Activated naive CD4-positive, alpha-beta T cell treated with anti-CD3 and anti-CD28 coated beads for 36 hours (primary cell): ENCODE measurements around the gene PTPRN2. TPM values are rescaled to one million over a fixed set of nuclear protein-coding genes. Genes with fewer than 3 reads are reported as not detected.

Experiments
- CTCF ChIA-PET: fragments of 350-600 bp; sonication (Branson Sonifier 250); formaldehyde crosslinking; loops from one replicate; lab custom pipeline; 2021; ENCODE audit warnings: antibody characterized with exemption; lab: Charles Lee
- DNase-seq: peaks from one replicate; pipeline ENCODE4 v3.0.0-alpha.2; 2020
- H3K27ac Mint-ChIP-seq: one replicate; pipeline ENCODE4 v1.8.0; 2021; ENCODE audit warnings: mild to moderate bottlenecking, mixed read lengths
- H3K27me3 Mint-ChIP-seq: one replicate; pipeline ENCODE4 v1.8.0; 2021; ENCODE audit warnings: low read depth, mixed read lengths
- H3K36me3 Mint-ChIP-seq: one replicate; pipeline ENCODE4 v1.8.0; 2021; ENCODE audit warnings: low read depth, mixed read lengths
- H3K4me1 Mint-ChIP-seq: one replicate; pipeline ENCODE4 v1.8.0; 2021; ENCODE audit warnings: low read depth, mixed read lengths
- H3K4me3 Mint-ChIP-seq: one replicate; pipeline ENCODE4 v1.8.0; 2021; ENCODE audit warnings: mild to moderate bottlenecking, moderate library complexity, mixed read lengths
- H3K9me3 Mint-ChIP-seq: one replicate; pipeline ENCODE4 v1.8.0; 2021; ENCODE audit warnings: mixed read lengths
- intact Hi-C: fragments of 100-400 bp; cut with micrococcal nuclease; formaldehyde crosslinking; loops from one replicate; pipeline ENCODE4 v1.15.1; 2023
- total RNA-seq, 2 experiments: library from RNA; stranded (reverse); gene quantifications; one replicate each; pipeline ENCODE4 v1.2.3, GENCODE V29; 2021

The PTPRN2 gene
- total RNA-seq, 2 experiments from 2014 or later, result 0.54 to 0.62 TPM

DNA sequence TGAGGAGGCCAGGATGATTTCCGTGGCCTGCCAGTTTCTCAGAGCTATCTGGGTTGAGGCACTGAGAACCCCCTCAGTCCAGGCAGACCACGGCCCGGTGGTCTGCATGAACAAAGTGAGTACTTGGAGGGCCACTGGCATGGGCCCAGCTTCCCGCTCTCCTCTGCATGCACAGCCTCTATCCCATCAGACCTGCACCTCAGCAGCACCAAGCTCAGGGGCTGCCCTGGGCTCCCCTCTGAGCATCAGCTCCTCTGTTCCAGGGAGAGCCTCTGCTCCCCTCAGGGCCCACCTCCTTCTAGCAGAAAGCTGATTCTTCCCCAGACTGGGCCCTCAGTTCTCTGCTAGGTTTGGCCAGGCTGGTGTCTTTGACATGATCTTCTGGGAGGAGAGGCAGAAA lies 780.9 kb downstream of the PTPRN2 start:
- CTCF ChIA-PET, result no interaction called here
- Mint-ChIP-seq H3K27me3 (no peaks in the 10 kb centered on the region), H3K36me3 (no peaks in the 10 kb centered on the region)

DNA sequence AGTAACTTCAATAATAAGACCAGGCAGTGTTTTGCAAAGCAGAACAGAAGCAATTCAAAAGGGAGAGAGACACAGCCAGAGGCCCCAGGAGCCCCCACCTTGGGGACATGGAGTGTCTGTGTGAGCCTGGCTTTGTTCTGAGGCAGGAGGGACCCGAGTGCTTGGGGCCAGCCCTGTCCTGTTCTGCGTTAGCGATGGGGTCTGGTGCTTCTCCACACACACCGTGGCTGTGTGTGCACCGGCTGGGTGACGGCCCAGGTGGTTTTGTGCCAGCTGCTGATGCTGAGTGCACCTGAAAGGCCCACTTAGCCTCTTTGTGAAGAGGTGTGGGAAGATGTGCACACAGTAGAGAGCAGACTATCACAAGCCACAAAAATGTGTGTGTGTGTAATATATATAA lies 781.9 kb downstream of the PTPRN2 start:
- DNase-seq, result no peak
- H3K36me3 Mint-ChIP-seq, result no peaks in the 10 kb centered on the region

More for the DNA sequence above, 780.9 kb downstream of the PTPRN2 start:
- intact Hi-C loops, result no loop called here
- no peak for DNase-seq
- no peaks in the 10 kb centered on the region for H3K9me3 Mint-ChIP-seq
- no peak overlapping the region for H3K4me3 Mint-ChIP-seq
- no peak overlapping the region for H3K27ac Mint-ChIP-seq
- no peaks in the 10 kb centered on the region for H3K4me1 Mint-ChIP-seq

DNA sequence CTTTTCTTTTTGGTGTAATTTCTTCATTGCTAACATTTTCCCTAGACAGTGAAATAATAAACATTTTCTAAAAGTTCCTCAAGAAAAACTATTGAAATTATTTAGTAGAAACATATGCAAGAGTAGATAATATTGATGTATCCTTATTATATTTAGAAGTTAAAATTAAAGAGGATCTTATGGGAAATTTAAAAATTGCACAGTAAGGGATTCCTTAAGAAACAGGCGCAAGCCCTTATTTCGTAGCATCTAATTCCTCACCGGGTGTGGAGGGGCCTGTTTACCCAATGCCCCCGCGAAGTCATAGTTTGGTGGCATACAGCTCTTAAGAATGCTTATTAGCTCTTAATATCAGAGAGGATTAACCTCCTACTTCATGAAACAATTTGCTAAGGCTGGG lies 783.7 kb downstream of the PTPRN2 start:
- Mint-ChIP-seq H3K27ac (no peak overlapping the region), H3K9me3 (no peaks in the 10 kb centered on the region), H3K36me3 (no peaks in the 10 kb centered on the region), H3K27me3 (no peaks in the 10 kb centered on the region), H3K4me3 (no peak overlapping the region), H3K4me1 (no peaks in the 10 kb centered on the region)
- CTCF ChIA-PET, result interaction anchor here (0.9 to 1.4 kb wide), 2 partner anchors 9 to 11 kb away, joined by 3 read pairs; no protein-coding TSS in a partner anchor
- intact Hi-C loops, result no loop called here
- DNase-seq, result no peak

More for the DNA sequence above, 781.9 kb downstream of the PTPRN2 start:
- Mint-ChIP-seq H3K27me3 (no peaks in the 10 kb centered on the region), H3K4me3 (no peak overlapping the region), H3K27ac (no peak overlapping the region), H3K9me3 (no peaks in the 10 kb centered on the region), H3K4me1 (no peaks in the 10 kb centered on the region)
- intact Hi-C loops, result no loop called here
- CTCF ChIA-PET, result no interaction called here

- Mint-ChIP-seq H3K4me3 (no peak overlapping the region), H3K27me3 (no peaks in the 10 kb centered on the region), H3K4me1 (no peaks in the 10 kb centered on the region), H3K27ac (no peak overlapping the region), H3K9me3 (no peaks in the 10 kb centered on the region), H3K36me3 (no peaks in the 10 kb centered on the region)
- intact Hi-C loops, result no loop called here
- CTCF ChIA-PET, result no interaction called here
- no peak for DNase-seq
Measured at GRCh38 chr7:157801971-157802675, 785.5 kb downstream of the PTPRN2 start.

DNA sequence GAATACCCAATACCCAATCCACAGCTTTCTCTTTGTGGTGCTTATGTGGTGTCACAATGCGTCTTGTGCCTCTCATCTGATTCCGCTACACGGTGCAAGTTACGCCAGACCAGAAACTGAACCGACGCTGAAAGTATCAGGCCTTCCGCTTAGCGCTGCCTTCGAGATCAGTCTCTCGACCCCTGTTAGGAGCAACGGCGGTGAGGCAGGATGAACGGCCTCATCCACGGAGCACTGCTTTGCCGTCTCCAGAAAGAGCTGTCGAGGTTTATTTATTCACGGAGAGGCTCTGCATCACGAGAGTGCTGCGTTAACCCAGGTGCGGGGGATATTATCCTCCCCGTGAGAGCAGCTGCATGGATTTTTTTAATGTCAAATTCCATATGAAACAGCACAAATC lies 786.5 kb downstream of the PTPRN2 start:
- Mint-ChIP-seq H3K27me3 (no peaks in the 10 kb centered on the region), H3K4me1 (no peaks in the 10 kb centered on the region), H3K4me3 (no peak overlapping the region), H3K9me3 (no peaks in the 10 kb centered on the region), H3K36me3 (no peaks in the 10 kb centered on the region), H3K27ac (no peak overlapping the region)
- DNase-seq, result no peak
- CTCF ChIA-PET, result interaction anchor here (0.7 kb wide), 1 partner anchor 77 kb away, joined by 3 read pairs; no protein-coding TSS in a partner anchor
- intact Hi-C loops, result no loop called here

DNA sequence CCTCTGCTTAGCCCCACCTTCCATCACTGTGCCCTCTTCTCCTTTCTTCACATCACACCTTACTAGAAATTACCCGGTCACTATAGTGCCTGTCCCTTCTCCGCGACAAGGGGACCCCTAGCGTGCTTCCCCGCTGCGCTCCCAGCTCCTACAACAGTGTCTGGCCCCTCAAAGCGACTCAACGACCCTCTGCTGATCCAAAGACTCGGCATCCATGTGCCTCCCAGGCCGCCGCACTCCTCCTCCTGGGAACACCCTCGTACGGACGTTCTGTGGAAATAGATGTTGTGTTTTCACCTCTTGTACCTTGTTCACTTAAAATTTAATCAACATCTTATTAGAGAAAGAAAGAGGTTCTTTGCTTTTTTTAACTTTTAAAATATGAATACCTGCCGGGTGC lies 787.3 kb downstream of the PTPRN2 start:
- H3K4me3 Mint-ChIP-seq, result no peak overlapping the region
- H3K27me3 Mint-ChIP-seq, result no peaks in the 10 kb centered on the region
- H3K9me3 Mint-ChIP-seq, result no peaks in the 10 kb centered on the region
- H3K27ac Mint-ChIP-seq, result no peak overlapping the region
- no peak for DNase-seq
- intact Hi-C loops, result no loop called here
- CTCF ChIA-PET, result no interaction called here
- H3K4me1 Mint-ChIP-seq, result no peaks in the 10 kb centered on the region
- no peaks in the 10 kb centered on the region for H3K36me3 Mint-ChIP-seq

- no peaks in the 10 kb centered on the region for H3K36me3 Mint-ChIP-seq
- H3K4me1 Mint-ChIP-seq, result no peaks in the 10 kb centered on the region
- no peak overlapping the region for H3K4me3 Mint-ChIP-seq
- H3K27me3 Mint-ChIP-seq, result no peaks in the 10 kb centered on the region
- H3K9me3 Mint-ChIP-seq, result no peaks in the 10 kb centered on the region
- H3K27ac Mint-ChIP-seq, result no peak overlapping the region
- CTCF ChIA-PET, result no interaction called here
- intact Hi-C loops, result no loop called here
- DNase-seq, result no peak
Measured at GRCh38 chr7:157799076-157799685, 788.4 kb downstream of the PTPRN2 start.

DNA sequence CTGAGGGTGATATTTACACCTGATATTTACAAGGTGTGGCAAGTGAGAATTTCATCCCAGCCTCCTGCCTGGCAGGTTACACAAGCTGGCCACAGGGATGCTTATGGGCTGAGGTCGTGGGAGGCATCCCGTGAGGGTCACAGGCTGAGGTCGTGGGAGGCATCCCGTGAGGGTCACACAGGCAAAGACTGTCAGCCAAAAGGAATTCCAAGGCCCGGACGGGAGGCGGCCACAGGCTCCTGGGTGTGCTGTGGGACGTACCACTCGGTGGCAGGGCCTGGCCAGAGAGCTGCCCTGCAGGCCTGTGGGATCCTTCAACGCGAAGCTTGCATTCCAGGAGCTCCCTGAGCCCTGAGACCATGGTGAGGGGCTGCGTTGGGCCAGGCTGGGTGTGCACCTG lies 790.3 kb downstream of the PTPRN2 start:
- Mint-ChIP-seq H3K4me1 (no peaks in the 10 kb centered on the region), H3K27me3 (no peaks in the 10 kb centered on the region), H3K4me3 (no peak overlapping the region), H3K27ac (no peak overlapping the region), H3K9me3 (no peaks in the 10 kb centered on the region), H3K36me3 (no peaks in the 10 kb centered on the region)
- DNase-seq, result no peak
- CTCF ChIA-PET, result no interaction called here
- intact Hi-C loops, result no loop called here

- H3K9me3 Mint-ChIP-seq, result no peaks in the 10 kb centered on the region
- DNase-seq, result no peak
Measured at GRCh38 chr7:157796846-157797245, 790.8 kb downstream of the PTPRN2 start.

GRCh38 chr7:157795643-157796042 lies 792.0 kb downstream of the PTPRN2 start:
- no peaks in the 10 kb centered on the region for H3K36me3 Mint-ChIP-seq
- no peaks in the 10 kb centered on the region for H3K9me3 Mint-ChIP-seq
- no peaks in the 10 kb centered on the region for H3K4me1 Mint-ChIP-seq
- DNase-seq, result no peak
- intact Hi-C loops, result no loop called here
- no peak overlapping the region for H3K27ac Mint-ChIP-seq
- CTCF ChIA-PET, result interaction anchor here (0.5 kb wide), 1 partner anchor 97 kb away, joined by 3 read pairs; no protein-coding TSS in a partner anchor
- no peak overlapping the region for H3K4me3 Mint-ChIP-seq
- no peaks in the 10 kb centered on the region for H3K27me3 Mint-ChIP-seq

More at GRCh38 chr7:157796846-157797245, 790.8 kb downstream of the PTPRN2 start:
- CTCF ChIA-PET, result no interaction called here
- no peaks in the 10 kb centered on the region for H3K4me1 Mint-ChIP-seq
- no peak overlapping the region for H3K4me3 Mint-ChIP-seq
- intact Hi-C loops, result no loop called here
- H3K27ac Mint-ChIP-seq, result no peak overlapping the region
- no peaks in the 10 kb centered on the region for H3K27me3 Mint-ChIP-seq
- no peaks in the 10 kb centered on the region for H3K36me3 Mint-ChIP-seq

DNA sequence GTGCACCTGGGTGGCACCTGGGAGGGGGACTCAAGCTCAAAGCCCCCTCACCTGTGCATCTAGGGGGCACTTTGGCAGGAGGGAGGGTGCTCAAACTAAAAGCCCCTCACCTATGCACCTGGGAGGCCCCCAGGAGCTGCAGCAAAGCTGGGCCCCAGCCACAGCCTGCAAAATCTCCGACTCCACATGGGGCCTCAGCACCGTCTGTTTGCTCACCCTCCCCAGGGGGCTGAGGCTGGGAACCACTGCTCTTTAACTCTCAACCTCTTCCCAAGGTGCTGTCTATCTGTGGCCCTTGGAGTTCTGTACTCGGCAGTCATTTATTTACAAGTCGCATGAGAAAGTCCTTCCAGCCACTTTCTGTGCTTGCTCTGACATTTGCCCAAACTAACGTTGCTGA lies 792.4 kb downstream of the PTPRN2 start:
- Mint-ChIP-seq H3K27me3 (no peaks in the 10 kb centered on the region), H3K4me1 (no peaks in the 10 kb centered on the region), H3K4me3 (no peak overlapping the region), H3K27ac (no peak overlapping the region), H3K36me3 (no peaks in the 10 kb centered on the region), H3K9me3 (no peaks in the 10 kb centered on the region)
- intact Hi-C loops, result no loop called here
- CTCF ChIA-PET, result interaction anchor here (0.9 kb wide), 1 partner anchor 9 kb away, joined by 3 read pairs; no protein-coding TSS in a partner anchor
- DNase-seq, result no peak

GRCh38 chr7:157794746-157795065 lies 792.9 kb downstream of the PTPRN2 start:
- intact Hi-C loops, result no loop called here
- no peaks in the 10 kb centered on the region for H3K36me3 Mint-ChIP-seq
- no peaks in the 10 kb centered on the region for H3K4me1 Mint-ChIP-seq
- no peaks in the 10 kb centered on the region for H3K9me3 Mint-ChIP-seq
- DNase-seq, result no peak
- no peak overlapping the region for H3K27ac Mint-ChIP-seq
- CTCF ChIA-PET, result interaction anchor here (0.9 kb wide), 1 partner anchor 9 kb away, joined by 3 read pairs; no protein-coding TSS in a partner anchor
- H3K27me3 Mint-ChIP-seq, result no peaks in the 10 kb centered on the region
- H3K4me3 Mint-ChIP-seq, result no peak overlapping the region
